Stomach smooth muscle (tissue), 2 donors: ENCODE results near the gene SERINC4.
A peak's percentile ranks its signal among the peaks of the same experiment; 100 is the strongest.
"Not testable (repeated sequence)": the region's sequence is repeated elsewhere in the genome, so short reads cannot be mapped to it uniquely, and the experiment has no call there.

ENCODE experiments used
- H3K27ac ChIP-seq: one replicate; pipeline ENCODE4 v1.7.0; 2013; ENCODE audit warnings: mild to moderate bottlenecking, low read length, inconsistent platforms
- H3K27me3 ChIP-seq, 2 donors: one replicate each; pipeline ENCODE4 v1.7.0; 2013; ENCODE audit warnings: low read length in 2 of 2; ENCODE audit not compliant: insufficient read depth in 2 of 2, control insufficient read depth in 1 of 2
- H3K36me3 ChIP-seq, 2 donors: one replicate each; pipeline ENCODE4 v1.7.0; 2013; ENCODE audit warnings: low read length in 2 of 2; ENCODE audit not compliant: control insufficient read depth in 2 of 2, insufficient read depth in 2 of 2
- H3K4me1 ChIP-seq: one replicate; pipeline ENCODE4 v1.7.0; 2013; ENCODE audit warnings: low read length; ENCODE audit not compliant: control insufficient read depth, insufficient read depth
- H3K4me3 ChIP-seq, 2 donors: one replicate each; pipeline ENCODE4 v1.7.0; 2013; ENCODE audit warnings: low read length in 2 of 2
- H3K9ac ChIP-seq, 2 donors: one replicate each; pipeline ENCODE4 v1.7.0; 2013; ENCODE audit warnings: low read length in 2 of 2, mild to moderate bottlenecking in 1 of 2
- H3K9me3 ChIP-seq, 2 donors: one replicate each; pipeline ENCODE4 v1.7.0; 2013; ENCODE audit warnings: low read length in 2 of 2; ENCODE audit not compliant: control insufficient read depth in 2 of 2
- donor health status: healthy.
- donor health status: Pancreatic carcinoma.

SERINC4 gene

GRCh38 chr15:43748376-43748775 is 51.6 kb downstream of the SERINC4 start:
- Histone ChIP-seq H3K4me1 (peaks cover 8% of the 10 kb centered on the region), H3K4me3 (no peak overlapping the region), H3K27me3 (no peaks in the 10 kb centered on the region), H3K27ac (no peak overlapping the region), H3K9me3 (no peaks in the 10 kb centered on the region), H3K36me3 (no peaks in the 10 kb centered on the region), H3K9ac (no peak overlapping the region)

GRCh38 chr15:43746903-43747309 is 53.1 kb downstream of the SERINC4 start:
- peak overlapping the region; percentile 78 to 92 for H3K4me3 ChIP-seq

GRCh38 chr15:43746245-43746902 is 53.6 kb downstream of the SERINC4 start, which contains the start of gene PDIA3:
Gene PDIA3 (plus strand): TSS chr15:43746438. CDS start chr15:43746540, 102 bp downstream.
- not testable (repeated sequence) for H3K4me1 ChIP-seq, H3K36me3 ChIP-seq, H3K9me3 ChIP-seq, H3K27me3 ChIP-seq
- Histone ChIP-seq H3K9ac (peak within 1 kb of the TSS; percentile 80 to 82), H3K27ac (peak within 1 kb of the TSS; percentile 85), H3K4me3 (peak within 1 kb of the TSS; percentile 78 to 92)

More at GRCh38 chr15:43746903-43747309, 53.1 kb downstream of the SERINC4 start:
- H3K27me3 ChIP-seq, H3K9me3 ChIP-seq, H3K4me1 ChIP-seq, H3K36me3 ChIP-seq: not testable (repeated sequence)
- H3K9ac ChIP-seq: peak overlapping the region; percentile 80 to 82
- H3K27ac ChIP-seq: peak overlapping the region; percentile 85
